HL-60 (cell line): ENCODE data around the gene KLC3.

Source experiments
- CTCF ChIP-seq: IDR thresholded peaks from one replicate; pipeline ENCODE4 v1.5.1; 2011; ENCODE audit warnings: low read length, control low read depth, inconsistent platforms; ENCODE audit not compliant: insufficient read depth
- GABPA ChIP-seq: IDR thresholded peaks from 2 replicates; pipeline ENCODE4 v1.6.1; 2012; ENCODE audit warnings: low read depth
- POLR2AphosphoS5 ChIP-seq: IDR thresholded peaks from 2 replicates; pipeline ENCODE4 v1.6.1; 2012; ENCODE audit warnings: low read depth
- REST ChIP-seq: IDR thresholded peaks from 2 replicates; pipeline ENCODE4 v1.6.1; 2012; ENCODE audit warnings: low read depth; ENCODE audit not compliant: insufficient replicate concordance

DNA sequence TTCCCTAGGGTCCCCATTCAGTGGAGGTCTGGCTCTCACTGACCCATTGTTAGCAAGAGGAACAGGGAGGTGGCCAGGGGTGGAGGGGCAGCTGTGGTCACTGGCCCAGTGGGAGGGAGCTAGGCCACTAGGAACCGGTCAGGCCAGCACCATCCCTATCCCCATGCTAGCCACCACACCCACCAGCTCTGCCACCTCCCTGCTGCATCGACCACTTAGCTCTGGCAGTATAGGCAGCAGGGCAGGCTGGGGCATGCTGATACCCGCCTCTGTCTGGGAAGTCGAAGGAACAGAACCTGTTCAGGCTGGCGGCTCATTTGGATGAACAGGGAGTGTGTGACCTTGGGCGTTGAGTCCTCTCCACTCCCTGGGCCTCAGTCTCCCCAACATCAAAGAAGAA, 59.6 kb downstream of the KLC3 start:
- TF ChIP-seq CTCF (no peak), REST (no peak), POLR2AphosphoS5 (no peak), GABPA (no peak)
